HG03095 (cell line): ENCODE results near the gene FLOT2.
A peak's percentile ranks its signal among the peaks of the same experiment; 100 is the strongest.
"Not testable (repeated sequence)": the region's sequence is repeated elsewhere in the genome, so short reads cannot be mapped to it uniquely, and the experiment has no call there.

Experiments
- ATAC-seq: cut with Tn5 transposase; IDR thresholded peaks from one replicate; pipeline ENCODE4 v1.9.1; 2021; ENCODE audit warnings: moderate library complexity; ENCODE audit not compliant: unreplicated experiment

FLOT2 gene

GRCh38 chr17:28896884-28897768, at the start of gene FLOT2:
Gene FLOT2 (minus strand): TSS chr17:28897733. CDS start chr17:28897574, 159 bp downstream.
- peak; percentile 33 for ATAC-seq

- no peak for ATAC-seq
These were observed 48.7 kb upstream of the FLOT2 start for GRCh38 chr17:28946239-28946638.

GRCh38 chr17:28944862-28945741, 47.6 kb upstream of the FLOT2 start:
- ATAC-seq = no peak

GRCh38 chr17:28944343-28944742, 46.8 kb upstream of the FLOT2 start:
- ATAC-seq = no peak

- ATAC-seq = no peak
These were observed 45.4 kb upstream of the FLOT2 start for GRCh38 chr17:28942925-28943324.

GRCh38 chr17:28941251-28941650, 43.7 kb upstream of the FLOT2 start:
- ATAC-seq = no peak

GRCh38 chr17:28940675-28941074, 43.1 kb upstream of the FLOT2 start:
- no peak for ATAC-seq

GRCh38 chr17:28940142-28940541, 42.6 kb upstream of the FLOT2 start:
- ATAC-seq = no peak

GRCh38 chr17:28938552-28938951, 41.0 kb upstream of the FLOT2 start:
- no peak for ATAC-seq

GRCh38 chr17:28937044-28937729, 39.7 kb upstream of the FLOT2 start:
- no peak for ATAC-seq

- no peak for ATAC-seq
These were observed 38.4 kb upstream of the FLOT2 start for GRCh38 chr17:28935744-28936460.

GRCh38 chr17:28934508-28934907, 37.0 kb upstream of the FLOT2 start:
- not testable (repeated sequence) for ATAC-seq

- ATAC-seq = no peak
These were observed 32.3 kb upstream of the FLOT2 start for GRCh38 chr17:28929787-28930186.

GRCh38 chr17:28928061-28928460, 30.5 kb upstream of the FLOT2 start:
- no peak for ATAC-seq

GRCh38 chr17:28926786-28927185, 29.3 kb upstream of the FLOT2 start:
- no peak for ATAC-seq

GRCh38 chr17:28926366-28926765, 28.8 kb upstream of the FLOT2 start:
- no peak for ATAC-seq

- no peak for ATAC-seq
These were observed 28.4 kb upstream of the FLOT2 start for GRCh38 chr17:28925912-28926365.

- no peak for ATAC-seq
These were observed 22.7 kb upstream of the FLOT2 start for GRCh38 chr17:28920201-28920600.

GRCh38 chr17:28918295-28918694, 20.8 kb upstream of the FLOT2 start:
- ATAC-seq = no peak

- no peak for ATAC-seq
These were observed 19.9 kb upstream of the FLOT2 start for GRCh38 chr17:28917465-28917864.
